HCT116 (cell line): ENCODE results near the gene SLC47A2. TPM values are rescaled to one million over a fixed set of nuclear protein-coding genes. Genes with fewer than 3 reads are reported as not detected.

Source experiments
- ATAC-seq: fragments of 200-7000 bp; cut with Tn5 transposase; 2 replicates; pipeline ENCODE4 v1.9.1; 2020; ENCODE audit warnings: mild to moderate bottlenecking, moderate library complexity
- BruUV-seq: library from RNA; stranded (reverse); fragments of 400-500 nt; replicated peaks from 2 replicates; lab custom pipeline; 2021; lab: Mats Ljungman, UMichigan
- CTCF ChIA-PET: fragments of 300-600 bp; sonication (Branson Sonifier 250); formaldehyde crosslinking; loops from one replicate; lab custom pipeline; 2021; ENCODE audit warnings: antibody characterized with exemption; lab: Charles Lee
- POLR2A ChIA-PET: fragments of 300-600, 350-600 bp; sonication (Branson Sonifier 250); formaldehyde crosslinking; loops from one replicate; lab custom pipeline; 2021; ENCODE audit warnings: antibody characterized with exemption; lab: Charles Lee
- RAD21 ChIA-PET, 2 experiments: fragments of 300-600 bp; sonication (Branson Sonifier 250); formaldehyde crosslinking; loops; one replicate each; lab custom pipeline; 2023; ENCODE audit warnings: low total read pairs in 2 of 2; ENCODE audit not compliant: uncharacterized antibody in 2 of 2, unreplicated experiment in 2 of 2, low non-redundant PET in 1 of 2; lab: Charles Lee
- DNase-seq: peaks from one replicate; pipeline ENCODE4 v3.0.0-alpha.2; 2010; ENCODE audit warnings: low read depth, low spot score
- H2AFZ ChIP-seq: fragments of 200-600 bp; shearing (Covaris generic), sonication (generic); 2 replicates; pipeline ENCODE4 v1.6.1; 2017; ENCODE audit warnings: low read depth, mixed run types, mixed read lengths, antibody characterized with exemption, low read length; ENCODE audit not compliant: poor library complexity, severe bottlenecking
- H3K27ac ChIP-seq: 2 replicates; pipeline ENCODE4 v1.5.1; 2012; ENCODE audit warnings: low read depth, low read length
- H3K27me3 ChIP-seq: fragments of 200-600 bp; sonication (generic); 2 replicates; pipeline ENCODE4 v1.6.1; 2016; ENCODE audit warnings: mixed run types, low read length, mixed read lengths; ENCODE audit not compliant: insufficient read depth
- H3K36me3 ChIP-seq, 2 experiments: fragments of 200-500 bp in 1 of 2; fragments of 200-600 bp in 1 of 2; sonication (Bioruptor generic) in 1 of 2; sonication (generic) in 1 of 2; 2 replicates each; pipeline versions ENCODE4 v1.5.1 to v1.6.1; 2014 to 2016; ENCODE audit warnings: low read length in 2 of 2, inconsistent platforms in 1 of 2, mixed read lengths in 1 of 2, mixed run types in 1 of 2; ENCODE audit not compliant: insufficient read depth in 2 of 2, control insufficient read depth in 1 of 2
- H3K4me1 ChIP-seq, 2 experiments: fragments of 200-600 bp in 1 of 2; sonication (generic) in 1 of 2; 2 replicates each; pipeline versions ENCODE4 v1.5.1 to v1.6.1; 2012 to 2017; ENCODE audit warnings: low read length in 2 of 2, inconsistent platforms in 1 of 2, mild to moderate bottlenecking in 1 of 2, mixed read lengths in 1 of 2, mixed run types in 1 of 2, moderate library complexity in 1 of 2; ENCODE audit not compliant: insufficient read depth in 2 of 2, control insufficient read depth in 1 of 2
- H3K4me2 ChIP-seq: fragments of 200-600 bp; sonication (generic); 2 replicates; pipeline ENCODE4 v1.6.1; 2017; ENCODE audit warnings: mixed run types, low read length, mixed read lengths
- H3K4me3 ChIP-seq, 2 experiments: fragments of 200-600 bp in 1 of 2; sonication (generic) in 1 of 2; replicated peaks in 1 of 2; 2 replicates each; pipeline ENCODE4 v1.5.1; 2011 to 2016; ENCODE audit warnings: low read length in 2 of 2, control low read depth in 1 of 2, low read depth in 1 of 2, mild to moderate bottlenecking in 1 of 2, mixed read lengths in 1 of 2, mixed run types in 1 of 2
- H3K79me2 ChIP-seq: fragments of 200-600 bp; sonication (generic); 2 replicates; pipeline ENCODE4 v1.6.1; 2017; ENCODE audit warnings: mild to moderate bottlenecking, mixed run types, low read length, moderate library complexity, mixed read lengths; ENCODE audit not compliant: insufficient read depth
- H3K9ac ChIP-seq: fragments of 200-600 bp; sonication (generic); 2 replicates; pipeline ENCODE4 v1.6.1; 2016; ENCODE audit warnings: low read length, mixed read lengths
- H3K9me2 ChIP-seq: fragments of 200-600 bp; sonication (generic), shearing (Covaris generic); 2 replicates; pipeline ENCODE4 v1.6.1; 2017; ENCODE audit warnings: mixed run types, mild to moderate bottlenecking, moderate library complexity; ENCODE audit not compliant: insufficient read depth
- H3K9me3 ChIP-seq, 2 experiments: fragments of 200-500 bp in 1 of 2; fragments of 200-600 bp in 1 of 2; sonication (Bioruptor generic) in 1 of 2; sonication (generic) in 1 of 2; 2 replicates each; pipeline ENCODE4 v1.6.1; 2014 to 2017; ENCODE audit warnings: low read length in 2 of 2, mixed read lengths in 2 of 2, inconsistent platforms in 1 of 2, low read depth in 1 of 2, mild to moderate bottlenecking in 1 of 2, mixed run types in 1 of 2, moderate library complexity in 1 of 2; ENCODE audit not compliant: control insufficient read depth in 1 of 2, insufficient read depth in 1 of 2
- H4K20me1 ChIP-seq: fragments of 200-600 bp; sonication (generic), shearing (Covaris generic); 2 replicates; pipeline ENCODE4 v1.6.1; 2017; ENCODE audit warnings: mixed run types, mild to moderate bottlenecking, moderate library complexity; ENCODE audit not compliant: insufficient read depth
- ATF3 ChIP-seq: IDR thresholded peaks from 2 replicates; pipeline ENCODE4 v1.6.1; 2012
- CBX3 ChIP-seq: IDR thresholded peaks from 2 replicates; pipeline ENCODE4 v1.6.1; 2012; ENCODE audit warnings: low read depth
- CEBPB ChIP-seq: IDR thresholded peaks from 2 replicates; pipeline ENCODE4 v1.6.1; 2012; ENCODE audit warnings: low read depth
- CTCF ChIP-seq, 3 experiments: fragments of 200-600 bp in 1 of 3; sonication (generic) in 1 of 3; IDR thresholded peaks in 2 of 3; conservative IDR thresholded peaks in 1 of 3; 2 replicates each; pipeline ENCODE4 v1.5.1; 2012 to 2017; ENCODE audit warnings: low read depth in 2 of 3, low read length in 2 of 3, antibody characterized with exemption in 1 of 3, borderline replicate concordance in 1 of 3, control low read depth in 1 of 3, mild to moderate bottlenecking in 1 of 3, mixed read lengths in 1 of 3, mixed run types in 1 of 3, moderate library complexity in 1 of 3; ENCODE audit not compliant: insufficient read depth in 1 of 3
- ELF1 ChIP-seq: IDR thresholded peaks from 2 replicates; pipeline ENCODE4 v1.6.1; 2012; ENCODE audit warnings: low read depth, borderline replicate concordance
- EZH2 ChIP-seq: fragments of 200-600 bp; sonication (generic); IDR thresholded peaks from 2 replicates; pipeline ENCODE4 v1.6.1; 2017; ENCODE audit warnings: antibody characterized with exemption, mixed run types
- EZH2phosphoT487 ChIP-seq: fragments of 200-600 bp; IDR thresholded peaks from 2 replicates; pipeline ENCODE4 v1.6.1; 2018; ENCODE audit warnings: antibody characterized with exemption, borderline replicate concordance
- FOSL1 ChIP-seq: IDR thresholded peaks from 2 replicates; pipeline ENCODE4 v1.6.1; 2012; ENCODE audit warnings: low read depth
- MAX ChIP-seq: IDR thresholded peaks from 2 replicates; pipeline ENCODE4 v1.6.1; 2012
- POLR2A ChIP-seq: IDR thresholded peaks from 2 replicates; pipeline ENCODE4 v1.7.0; 2011; ENCODE audit warnings: borderline replicate concordance; ENCODE audit not compliant: insufficient read depth, insufficient read length; ENCODE audit errors: extremely low read depth
- POLR2AphosphoS5 ChIP-seq: IDR thresholded peaks from 2 replicates; pipeline ENCODE4 v1.6.1; 2011; ENCODE audit warnings: mild to moderate bottlenecking, low read depth, low read length, moderate library complexity
- RAD21 ChIP-seq: IDR thresholded peaks from 2 replicates; pipeline ENCODE4 v1.6.1; 2012; ENCODE audit warnings: low read depth, mild to moderate bottlenecking
- SIN3A ChIP-seq: IDR thresholded peaks from 2 replicates; pipeline ENCODE4 v1.6.1; 2012; ENCODE audit warnings: low read depth
- SP1 ChIP-seq: IDR thresholded peaks from 2 replicates; pipeline ENCODE4 v1.6.1; 2012; ENCODE audit warnings: low read depth
- SRF ChIP-seq: IDR thresholded peaks from 2 replicates; pipeline ENCODE4 v1.6.1; 2012; ENCODE audit warnings: low read depth
- YY1 ChIP-seq: IDR thresholded peaks from 2 replicates; pipeline ENCODE4 v1.6.1; 2011; ENCODE audit warnings: low read length, low read depth, moderate library complexity, mild to moderate bottlenecking; ENCODE audit not compliant: insufficient replicate concordance; ENCODE audit errors: extremely low read depth
- ZBTB33 ChIP-seq: IDR thresholded peaks from 2 replicates; pipeline ENCODE4 v1.6.1; 2011; ENCODE audit warnings: mild to moderate bottlenecking, low read length, moderate library complexity; ENCODE audit not compliant: insufficient replicate concordance; ENCODE audit errors: extremely low read depth
- ZFX ChIP-seq: fragments of 450-650 bp; IDR thresholded peaks from 2 replicates; pipeline ENCODE4 v1.6.1; 2017
- ZNF274 ChIP-seq: fragments of 200-500 bp; sonication (Bioruptor generic); IDR thresholded peaks from 2 replicates; pipeline ENCODE4 v1.6.1; 2014; ENCODE audit warnings: mild to moderate bottlenecking, low read depth, low read length, inconsistent platforms
- intact Hi-C: fragments of 100-400 bp; cut with micrococcal nuclease; formaldehyde crosslinking; loops from 2 replicates; pipeline ENCODE4 v1.10.0; 2022
- total RNA-seq: library from RNA; stranded (reverse); gene quantifications from one replicate; pipeline ENCODE4 v1.2.1, GENCODE V29; 2021; ENCODE audit not compliant: unreplicated experiment

Gene SLC47A2
- total RNA-seq, 1 experiment from 2014 or later = not detected

GRCh38 chr17:19683117-19683516 is 33.3 kb downstream of the SLC47A2 start:
- no TSS peak for BruUV-seq

More at GRCh38 chr17:19683117-19683516, 33.3 kb downstream of the SLC47A2 start:
- ChIA-PET POLR2A (no interaction called here), RAD21 (no interaction called here), CTCF (no interaction called here)
- no peak for ATAC-seq
- Histone ChIP-seq H3K9me3 (no peaks in the 10 kb centered on the region), H3K9ac (no peak overlapping the region), H2AFZ (no peak overlapping the region), H3K4me2 (no peak overlapping the region), H3K4me1 (peaks cover 3 to 8% of the 10 kb centered on the region in 2 experiments; a peak in 3 of 4 replicates), H3K79me2 (no peaks in the 10 kb centered on the region), H3K4me3 (no peak overlapping the region), H3K9me2 (no peaks in the 10 kb centered on the region), H3K27me3 (no peaks in the 10 kb centered on the region), H3K36me3 (peaks cover under 1 to 2% of the 10 kb centered on the region in 2 experiments; a peak in 1 of 4 replicates), H4K20me1 (no peaks in the 10 kb centered on the region), H3K27ac (no peak overlapping the region)
- no peak for DNase-seq
- intact Hi-C loops = no loop called here
- no peak for TF ChIP-seq ZFX
- TF ChIP-seq CTCF (IDR thresholded peaks at IDR 0.05 in 2 of 3, conservative IDR thresholded peaks at IDR 0.05 in 1 of 3; ENCODE audit: borderline replicate concordance in 1 of 3, insufficient read depth in 1 of 3, low read depth in 2 of 3, low read length in 2 of 3) = no peak
- TF ChIP-seq SIN3A = no peak
- TF ChIP-seq EZH2phosphoT487 = no peak
- TF ChIP-seq ZBTB33 = no peak
- TF ChIP-seq ATF3 = no peak
- no peak for TF ChIP-seq POLR2A
- no peak for TF ChIP-seq POLR2AphosphoS5
- no peak for TF ChIP-seq CBX3
- no peak for TF ChIP-seq CEBPB
- TF ChIP-seq EZH2 = no peak
- no peak for TF ChIP-seq ZNF274
- no peak for TF ChIP-seq MAX
- TF ChIP-seq SP1 = no peak
- TF ChIP-seq YY1 = no peak
- TF ChIP-seq FOSL1 = no peak
- no peak for TF ChIP-seq SRF
- no peak for TF ChIP-seq RAD21
- no peak for TF ChIP-seq ELF1
